HepG2 (cell line): ENCODE results near the gene MRFAP1. TPM values are rescaled to one million over a fixed set of nuclear protein-coding genes. Genes with fewer than 3 reads are reported as not detected.
A peak's percentile ranks its signal among the peaks of the same experiment; 100 is the strongest.

ENCODE experiments used
- BCLAF1 ChIP-seq: fragments of 450-650 bp; IDR thresholded peaks from 2 replicates; pipeline ENCODE4 v1.6.1; 2017; ENCODE audit warnings: mild to moderate bottlenecking
- CAMTA2 ChIP-seq: sonication (generic); formaldehyde crosslinking; IDR thresholded peaks from 2 replicates; pipeline ENCODE4 v1.4.0; 2020; ENCODE audit warnings: mild to moderate bottlenecking, missing genetic modification reagents, borderline replicate concordance
- CREB1 ChIP-seq, 2 experiments: fragments of 450-650 bp in 1 of 2; IDR thresholded peaks; 2 replicates each; pipeline ENCODE4 v1.6.1; 2016 to 2017; ENCODE audit warnings: control low read depth in 1 of 2, mild to moderate bottlenecking in 1 of 2, missing compliant biosample characterization in 1 of 2, missing genetic modification characterization in 1 of 2
- FOSL1 ChIP-seq: sonication (generic); formaldehyde crosslinking; IDR thresholded peaks from 2 replicates; pipeline ENCODE4 v1.9.0; 2021; ENCODE audit warnings: missing genetic modification reagents, borderline replicate concordance
- HDAC2 ChIP-seq: sonication (generic); formaldehyde crosslinking; IDR thresholded peaks from 2 replicates; pipeline ENCODE4 v1.4.0; 2020; ENCODE audit warnings: missing genetic modification reagents
- HNRNPK ChIP-seq: fragments of 200-400 bp; formaldehyde crosslinking; IDR thresholded peaks from 2 replicates; pipeline ENCODE4 v1.6.1; 2018; ENCODE audit warnings: low read length, low read depth, moderate library complexity, mild to moderate bottlenecking; ENCODE audit not compliant: poor library complexity, severe bottlenecking
- NCOA2 ChIP-seq: sonication (generic); formaldehyde crosslinking; IDR thresholded peaks from 2 replicates; pipeline ENCODE4 v1.8.0; 2022; ENCODE audit warnings: inconsistent platforms
- NONO ChIP-seq, 2 experiments: fragments of 450-650 bp in 1 of 2; sonication (generic) in 1 of 2; formaldehyde crosslinking in 1 of 2; IDR thresholded peaks in 1 of 2; conservative IDR thresholded peaks in 1 of 2; 2 replicates each; pipeline versions ENCODE4 v1.6.1 to v1.8.0; 2017 to 2022; ENCODE audit warnings: mild to moderate bottlenecking in 1 of 2, missing genetic modification reagents in 1 of 2, moderate library complexity in 1 of 2
- RAD21 ChIP-seq: fragments of 450-650 bp; formaldehyde crosslinking; IDR thresholded peaks from 2 replicates; pipeline ENCODE4 v1.5.0; 2020; ENCODE audit warnings: mild to moderate bottlenecking
- WIZ ChIP-seq: sonication (generic); formaldehyde crosslinking; IDR thresholded peaks from 2 replicates; pipeline ENCODE4 v1.5.1; 2020; ENCODE audit warnings: mild to moderate bottlenecking, missing genetic modification reagents
- ZNF20 ChIP-seq: sonication (generic); formaldehyde crosslinking; IDR thresholded peaks from 2 replicates; pipeline ENCODE4 v1.4.0; 2020; ENCODE audit warnings: mild to moderate bottlenecking, moderate library complexity, missing genetic modification reagents
- ZNF33A ChIP-seq: sonication (generic); formaldehyde crosslinking; IDR thresholded peaks from 2 replicates; pipeline ENCODE4 v1.5.1; 2020; ENCODE audit warnings: missing genetic modification reagents, mild to moderate bottlenecking, moderate library complexity, borderline replicate concordance
- polyA plus RNA-seq, 8 experiments: library from polyadenylated mRNA; depleted of rRNA in 3 of 8; stranded (reverse) in 7 of 8; unstranded in 1 of 8; fragments of >200 nt; fragmentation: Illumina TruSeq in 4 of 8; extraction: Trizol in 4 of 8; gene quantifications; 2 replicates each; pipeline versions ENCODE4 v1.2.1 to v1.2.3, GENCODE V29; 2011 to 2016; ENCODE audit warnings: low read depth in 4 of 8, missing spikeins in 1 of 8, mixed read lengths in 1 of 8; ENCODE audit not compliant: insufficient read depth in 1 of 8
- total RNA-seq, 5 experiments: library from RNA; depleted of rRNA; stranded (reverse); fragments of >200 nt; fragmentation: Illumina TruSeq; extraction: Trizol; gene quantifications; 2 replicates each; pipeline ENCODE4 v1.2.3, GENCODE V29; 2016; ENCODE audit warnings: low read depth in 1 of 5
- TF ChIP-seq, protein P1 (sequence below): sonication (generic); formaldehyde crosslinking; IDR thresholded peaks from 2 replicates; pipeline ENCODE4 v1.9.0; 2021; ENCODE audit warnings: mild to moderate bottlenecking, missing genetic modification reagents
- TF ChIP-seq, protein P2 (sequence below): sonication (generic); IDR thresholded peaks from 2 replicates; pipeline ENCODE4 v1.6.1; 2016; ENCODE audit warnings: low read depth, borderline replicate concordance
- TF ChIP-seq, protein P3 (sequence below): sonication (generic); formaldehyde crosslinking; IDR thresholded peaks from 2 replicates; pipeline ENCODE4 v1.8.0; 2022; ENCODE audit warnings: low read depth, missing genetic modification reagents

The MRFAP1 gene
- total and polyA plus RNA-seq, 2 of the 13 experiments (the other 11 are each of a cell fraction or from before 2014, with no cell fraction given) = 112 to 158 TPM

DNA sequence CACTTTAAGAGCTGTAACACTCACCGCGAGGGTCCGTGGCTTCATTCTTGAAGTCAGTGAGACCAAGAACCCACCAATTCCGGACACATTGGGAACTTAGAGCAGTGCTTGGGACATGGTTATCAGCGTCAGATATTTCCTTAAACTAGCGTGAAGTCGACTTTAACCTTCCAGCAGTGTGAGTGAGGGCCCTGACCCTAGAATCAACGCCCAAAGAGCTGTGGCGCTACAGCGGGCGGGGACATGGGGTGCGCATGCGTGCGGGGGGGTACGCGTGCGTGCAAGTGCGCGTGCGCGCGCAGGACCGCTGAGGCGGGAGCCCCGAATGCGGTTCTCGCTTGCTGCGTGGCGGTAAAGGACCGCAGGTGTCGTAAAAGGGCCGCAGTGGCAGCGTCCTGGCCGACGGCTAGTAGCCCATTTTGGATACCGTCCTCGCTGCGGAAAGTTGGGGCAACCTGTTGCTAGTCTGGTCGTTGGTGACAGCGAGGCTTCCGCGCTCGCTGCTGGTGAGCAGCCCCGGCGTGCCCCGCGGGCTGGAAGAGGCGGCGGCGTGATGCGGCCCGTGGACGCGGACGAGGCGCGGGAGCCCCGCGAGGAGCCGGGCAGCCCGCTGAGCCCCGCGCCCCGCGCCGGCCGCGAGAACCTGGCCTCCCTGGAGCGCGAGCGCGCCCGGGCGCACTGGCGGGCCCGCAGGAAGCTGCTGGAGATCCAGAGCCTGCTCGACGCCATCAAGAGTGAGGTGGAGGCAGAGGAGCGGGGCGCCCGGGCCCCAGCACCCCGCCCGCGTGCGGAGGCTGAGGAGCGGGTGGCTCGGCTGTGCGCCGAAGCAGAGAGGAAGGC, 33.4 kb downstream of the MRFAP1 start (continued):
- TF ChIP-seq NONO (IDR thresholded peaks at IDR 0.05) (no peak), NONO (CRISPR knock-in tag; conservative IDR thresholded peaks at IDR 0.05) (peak; percentile 81; the same call in 1 of the 2 replicates), WIZ (CRISPR knock-in tag) (peak; percentile 27; the same call in 1 of the 2 replicates), CREB1 (IDR thresholded peaks at IDR 0.05) (no peak), CREB1 (CRISPR knock-in tag; IDR thresholded peaks at IDR 0.05) (no peak), HDAC2 (no peak; the same call in 1 of the 2 replicates), HNRNPK (peak; percentile 24), ZNF33A (CRISPR knock-in tag) (peak; percentile 65; the same call in 1 of the 2 replicates), CAMTA2 (CRISPR knock-in tag) (peak; percentile 85; the same call in 1 of the 2 replicates), NCOA2 (CRISPR knock-in tag) (peak; percentile 54; the same call in 1 of the 2 replicates), FOSL1 (CRISPR knock-in tag) (no peak), RAD21 (0 out of 2 replicates have a peak, but pooled peaks have one; percentile 38), ZNF20 (no peak), BCLAF1 (no peak)
- TF ChIP-seq, protein P1, sequence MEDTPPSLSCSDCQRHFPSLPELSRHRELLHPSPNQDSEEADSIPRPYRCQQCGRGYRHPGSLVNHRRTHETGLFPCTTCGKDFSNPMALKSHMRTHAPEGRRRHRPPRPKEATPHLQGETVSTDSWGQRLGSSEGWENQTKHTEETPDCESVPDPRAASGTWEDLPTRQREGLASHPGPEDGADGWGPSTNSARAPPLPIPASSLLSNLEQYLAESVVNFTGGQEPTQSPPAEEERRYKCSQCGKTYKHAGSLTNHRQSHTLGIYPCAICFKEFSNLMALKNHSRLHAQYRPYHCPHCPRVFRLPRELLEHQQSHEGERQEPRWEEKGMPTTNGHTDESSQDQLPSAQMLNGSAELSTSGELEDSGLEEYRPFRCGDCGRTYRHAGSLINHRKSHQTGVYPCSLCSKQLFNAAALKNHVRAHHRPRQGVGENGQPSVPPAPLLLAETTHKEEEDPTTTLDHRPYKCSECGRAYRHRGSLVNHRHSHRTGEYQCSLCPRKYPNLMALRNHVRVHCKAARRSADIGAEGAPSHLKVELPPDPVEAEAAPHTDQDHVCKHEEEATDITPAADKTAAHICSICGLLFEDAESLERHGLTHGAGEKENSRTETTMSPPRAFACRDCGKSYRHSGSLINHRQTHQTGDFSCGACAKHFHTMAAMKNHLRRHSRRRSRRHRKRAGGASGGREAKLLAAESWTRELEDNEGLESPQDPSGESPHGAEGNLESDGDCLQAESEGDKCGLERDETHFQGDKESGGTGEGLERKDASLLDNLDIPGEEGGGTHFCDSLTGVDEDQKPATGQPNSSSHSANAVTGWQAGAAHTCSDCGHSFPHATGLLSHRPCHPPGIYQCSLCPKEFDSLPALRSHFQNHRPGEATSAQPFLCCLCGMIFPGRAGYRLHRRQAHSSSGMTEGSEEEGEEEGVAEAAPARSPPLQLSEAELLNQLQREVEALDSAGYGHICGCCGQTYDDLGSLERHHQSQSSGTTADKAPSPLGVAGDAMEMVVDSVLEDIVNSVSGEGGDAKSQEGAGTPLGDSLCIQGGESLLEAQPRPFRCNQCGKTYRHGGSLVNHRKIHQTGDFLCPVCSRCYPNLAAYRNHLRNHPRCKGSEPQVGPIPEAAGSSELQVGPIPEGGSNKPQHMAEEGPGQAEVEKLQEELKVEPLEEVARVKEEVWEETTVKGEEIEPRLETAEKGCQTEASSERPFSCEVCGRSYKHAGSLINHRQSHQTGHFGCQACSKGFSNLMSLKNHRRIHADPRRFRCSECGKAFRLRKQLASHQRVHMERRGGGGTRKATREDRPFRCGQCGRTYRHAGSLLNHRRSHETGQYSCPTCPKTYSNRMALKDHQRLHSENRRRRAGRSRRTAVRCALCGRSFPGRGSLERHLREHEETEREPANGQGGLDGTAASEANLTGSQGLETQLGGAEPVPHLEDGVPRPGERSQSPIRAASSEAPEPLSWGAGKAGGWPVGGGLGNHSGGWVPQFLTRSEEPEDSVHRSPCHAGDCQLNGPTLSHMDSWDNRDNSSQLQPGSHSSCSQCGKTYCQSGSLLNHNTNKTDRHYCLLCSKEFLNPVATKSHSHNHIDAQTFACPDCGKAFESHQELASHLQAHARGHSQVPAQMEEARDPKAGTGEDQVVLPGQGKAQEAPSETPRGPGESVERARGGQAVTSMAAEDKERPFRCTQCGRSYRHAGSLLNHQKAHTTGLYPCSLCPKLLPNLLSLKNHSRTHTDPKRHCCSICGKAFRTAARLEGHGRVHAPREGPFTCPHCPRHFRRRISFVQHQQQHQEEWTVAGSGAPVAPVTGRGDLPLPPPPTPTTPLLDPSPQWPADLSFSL (CRISPR knock-in tag) = no peak
- TF ChIP-seq, protein P2, sequence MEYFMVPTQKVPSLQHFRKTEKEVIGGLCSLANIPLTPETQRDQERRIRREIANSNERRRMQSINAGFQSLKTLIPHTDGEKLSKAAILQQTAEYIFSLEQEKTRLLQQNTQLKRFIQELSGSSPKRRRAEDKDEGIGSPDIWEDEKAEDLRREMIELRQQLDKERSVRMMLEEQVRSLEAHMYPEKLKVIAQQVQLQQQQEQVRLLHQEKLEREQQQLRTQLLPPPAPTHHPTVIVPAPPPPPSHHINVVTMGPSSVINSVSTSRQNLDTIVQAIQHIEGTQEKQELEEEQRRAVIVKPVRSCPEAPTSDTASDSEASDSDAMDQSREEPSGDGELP = peak; percentile 30; the same call in 1 of the 2 replicates
- TF ChIP-seq, protein P3, sequence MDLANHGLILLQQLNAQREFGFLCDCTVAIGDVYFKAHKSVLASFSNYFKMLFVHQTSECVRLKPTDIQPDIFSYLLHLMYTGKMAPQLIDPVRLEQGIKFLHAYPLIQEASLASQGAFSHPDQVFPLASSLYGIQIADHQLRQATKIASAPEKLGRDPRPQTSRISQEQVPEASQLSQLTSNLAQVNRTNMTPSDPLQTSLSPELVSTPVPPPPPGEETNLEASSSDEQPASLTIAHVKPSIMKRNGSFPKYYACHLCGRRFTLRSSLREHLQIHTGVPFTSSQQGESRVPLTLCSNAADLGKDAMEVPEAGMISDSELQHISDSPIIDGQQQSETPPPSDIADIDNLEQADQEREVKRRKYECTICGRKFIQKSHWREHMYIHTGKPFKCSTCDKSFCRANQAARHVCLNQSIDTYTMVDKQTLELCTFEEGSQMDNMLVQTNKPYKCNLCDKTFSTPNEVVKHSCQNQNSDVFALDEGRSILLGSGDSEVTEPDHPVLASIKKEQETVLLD (CRISPR knock-in tag) = peak; percentile 86
